H9 (cell line): Measurements from ENCODE around the gene ERICH4. TPM values are rescaled to one million over a fixed set of nuclear protein-coding genes. Genes with fewer than 3 reads are reported as not detected.

ENCODE experiments used
- DNase-seq: peaks from one replicate; pipeline ENCODE4 v3.0.0-alpha.2; 2017
- H2AFZ ChIP-seq: one replicate; pipeline ENCODE4 v1.6.1; 2013; ENCODE audit warnings: mild to moderate bottlenecking, low read length, control low read depth, moderate library complexity
- H2AK5ac ChIP-seq: 2 replicates; pipeline ENCODE4 v1.6.1; 2013; ENCODE audit warnings: low read length, control low read depth, mixed read lengths; ENCODE audit not compliant: insufficient read length
- H2BK120ac ChIP-seq: one replicate; pipeline ENCODE4 v1.6.1; 2013; ENCODE audit warnings: low read depth, mild to moderate bottlenecking, low read length, control low read depth, inconsistent platforms; ENCODE audit not compliant: poor library complexity, severe bottlenecking
- H2BK12ac ChIP-seq: 2 replicates; pipeline ENCODE4 v1.6.1; 2013; ENCODE audit warnings: low read length, control low read depth, mixed read lengths, low read depth; ENCODE audit not compliant: insufficient read length
- H2BK15ac ChIP-seq: 2 replicates; pipeline ENCODE4 v1.6.1; 2013; ENCODE audit warnings: low read depth, low read length, control low read depth
- H2BK20ac ChIP-seq: one replicate; pipeline ENCODE4 v1.6.1; 2013; ENCODE audit warnings: low read depth, mild to moderate bottlenecking, low read length, control low read depth, inconsistent platforms; ENCODE audit not compliant: poor library complexity, severe bottlenecking
- H2BK5ac ChIP-seq: 2 replicates; pipeline ENCODE4 v1.6.1; 2013; ENCODE audit warnings: low read length, control low read depth, mixed read lengths; ENCODE audit not compliant: insufficient read length
- H3K14ac ChIP-seq: 2 replicates; pipeline ENCODE4 v1.6.1; 2013; ENCODE audit warnings: low read length, control low read depth; ENCODE audit not compliant: insufficient read depth
- H3K18ac ChIP-seq: 2 replicates; pipeline ENCODE4 v1.6.1; 2013; ENCODE audit warnings: low read depth, mild to moderate bottlenecking, mixed read lengths, low read length, control low read depth; ENCODE audit not compliant: insufficient read length
- H3K23ac ChIP-seq: 2 replicates; pipeline ENCODE4 v1.6.1; 2013; ENCODE audit warnings: low read length, control low read depth, mixed read lengths, low read depth; ENCODE audit not compliant: insufficient read length
- H3K23me2 ChIP-seq: 2 replicates; pipeline ENCODE4 v1.6.1; 2013; ENCODE audit warnings: low read depth, mild to moderate bottlenecking, mixed read lengths, low read length, control low read depth; ENCODE audit not compliant: insufficient read length, poor library complexity, severe bottlenecking
- H3K27ac ChIP-seq: 2 replicates; pipeline ENCODE4 v1.5.1; 2013; ENCODE audit warnings: low read length, control low read depth, mixed read lengths, low read depth; ENCODE audit not compliant: insufficient read length
- H3K27me3 ChIP-seq: 2 replicates; pipeline ENCODE4 v1.6.1; 2013; ENCODE audit warnings: low read length, control low read depth, inconsistent platforms; ENCODE audit not compliant: insufficient read depth
- H3K4ac ChIP-seq: 2 replicates; pipeline ENCODE4 v1.6.1; 2013; ENCODE audit warnings: low read depth, mild to moderate bottlenecking, control low read depth, inconsistent platforms, low read length, moderate library complexity
- H3K4me1 ChIP-seq: 2 replicates; pipeline ENCODE4 v1.6.1; 2013; ENCODE audit warnings: low read length, control low read depth, inconsistent platforms; ENCODE audit not compliant: insufficient read depth
- H3K4me2 ChIP-seq: 2 replicates; pipeline ENCODE4 v1.6.1; 2013; ENCODE audit warnings: low read length, control low read depth, mixed read lengths; ENCODE audit not compliant: insufficient read length, insufficient read depth
- H3K56ac ChIP-seq: 2 replicates; pipeline ENCODE4 v1.6.1; 2013; ENCODE audit warnings: low read depth, mild to moderate bottlenecking, mixed read lengths, low read length, control low read depth; ENCODE audit not compliant: insufficient read length
- H3K79me1 ChIP-seq: 2 replicates; pipeline ENCODE4 v1.6.1; 2013; ENCODE audit warnings: low read depth, mild to moderate bottlenecking, moderate library complexity, low read length, control low read depth, inconsistent platforms; ENCODE audit not compliant: insufficient read depth, poor library complexity, severe bottlenecking
- H3K79me2 ChIP-seq: 2 replicates; pipeline ENCODE4 v1.6.1; 2013; ENCODE audit warnings: low read length, control low read depth, inconsistent platforms; ENCODE audit not compliant: insufficient read depth
- H3K9ac ChIP-seq: 2 replicates; pipeline ENCODE4 v1.6.1; 2013; ENCODE audit warnings: low read length, control low read depth, mixed read lengths; ENCODE audit not compliant: insufficient read length; ENCODE audit errors: extremely low read depth
- H3K9me3 ChIP-seq: one replicate; pipeline ENCODE4 v1.6.1; 2013; ENCODE audit warnings: low read depth, low read length, inconsistent platforms; ENCODE audit not compliant: control insufficient read depth
- H3T11ph ChIP-seq: one replicate; pipeline ENCODE4 v1.6.1; 2013; ENCODE audit warnings: mild to moderate bottlenecking, low read length, control low read depth, inconsistent platforms
- H4K20me1 ChIP-seq: one replicate; pipeline ENCODE4 v1.6.1; 2013; ENCODE audit not compliant: control insufficient read depth, insufficient read length, insufficient read depth
- H4K5ac ChIP-seq: 2 replicates; pipeline ENCODE4 v1.6.1; 2013; ENCODE audit warnings: low read depth, mild to moderate bottlenecking, mixed read lengths, low read length, control low read depth; ENCODE audit not compliant: insufficient read length
- H4K8ac ChIP-seq: replicated peaks from 2 replicates; pipeline ENCODE4 v1.6.1; 2013; ENCODE audit warnings: low read length, control low read depth, mixed read lengths, low read depth; ENCODE audit not compliant: insufficient read length
- H4K91ac ChIP-seq: 2 replicates; pipeline ENCODE4 v1.6.1; 2013; ENCODE audit warnings: low read depth, mild to moderate bottlenecking, moderate library complexity, mixed read lengths, low read length, control low read depth; ENCODE audit not compliant: insufficient read length
- H3K27ac Mint-ChIP-seq, 3 experiments: 2 replicates in 2 of 3; 3 replicates in 1 of 3; pipeline ENCODE4 v1.8.0; 2020 to 2021; ENCODE audit warnings: mixed read lengths in 3 of 3, mild to moderate bottlenecking in 1 of 3, moderate library complexity in 1 of 3
- H3K27me3 Mint-ChIP-seq: 2 replicates; pipeline ENCODE4 v1.8.0; 2021; ENCODE audit warnings: low read depth, mild to moderate bottlenecking, moderate library complexity, mixed read lengths
- H3K36me3 Mint-ChIP-seq, 3 experiments: 2 replicates in 2 of 3; 3 replicates in 1 of 3; pipeline ENCODE4 v1.8.0; 2020 to 2021; ENCODE audit warnings: low read depth in 3 of 3, mixed read lengths in 3 of 3; ENCODE audit not compliant: insufficient read depth in 1 of 3
- H3K4me1 Mint-ChIP-seq, 2 experiments: 2 replicates each; pipeline ENCODE4 v1.8.0; 2020; ENCODE audit warnings: mixed read lengths in 2 of 2
- H3K4me3 Mint-ChIP-seq, 2 experiments: 2 replicates in 1 of 2; 3 replicates in 1 of 2; pipeline ENCODE4 v1.8.0; 2020 to 2021; ENCODE audit warnings: mild to moderate bottlenecking in 2 of 2, mixed read lengths in 2 of 2, moderate library complexity in 1 of 2
- H3K9me3 Mint-ChIP-seq, 2 experiments: 2 replicates in 1 of 2; 3 replicates in 1 of 2; pipeline ENCODE4 v1.8.0; 2020; ENCODE audit warnings: mild to moderate bottlenecking in 2 of 2, mixed read lengths in 2 of 2, moderate library complexity in 1 of 2
- CTCF ChIP-seq: fragments of 200-600 bp; sonication (generic); conservative IDR thresholded peaks from 3 replicates; pipeline ENCODE4 v1.8.0; 2021; ENCODE audit warnings: antibody characterized with exemption, mild to moderate bottlenecking
- WGBS: extraction: QIAGEN DNeasy Blood & Tissue Kit; methylation state at CpG from one replicate; pipeline ENCODE4 v1.1.7; 2013; ENCODE audit warnings: missing lambda C conversion rate, low lambda C conversion rate, mixed read lengths; ENCODE audit not compliant: insufficient read length; ENCODE audit errors: extremely low coverage; 5-methylcytosine and 5-hydroxymethylcytosine counted together
- total RNA-seq: library from RNA; stranded (reverse); gene quantifications from 2 replicates; pipeline ENCODE4 v1.2.1, GENCODE V29; 2021

The ERICH4 gene
- total RNA-seq, 1 experiment from 2014 or later, result not detected

GRCh38 chr19:41479757-41480191, 36.8 kb downstream of the ERICH4 start:
- no peak overlapping the region for H4K91ac ChIP-seq
- H2BK15ac ChIP-seq, result no peak overlapping the region
- H4K5ac ChIP-seq, result no peak overlapping the region
- TF ChIP-seq CTCF, result no peak
- H3K36me3 Mint-ChIP-seq, result peaks cover 0 to 10% (median 9%) of the 10 kb centered on the region in 3 experiments; a peak in 6 of 7 replicates
- H3T11ph ChIP-seq, result no peak overlapping the region
- no peaks in the 10 kb centered on the region for H4K20me1 ChIP-seq
- H2BK120ac ChIP-seq, result no peak overlapping the region
- H2BK20ac ChIP-seq, result no peak overlapping the region
- H2AFZ ChIP-seq, result no peak overlapping the region
- H2BK5ac ChIP-seq, result no peak overlapping the region
- H2BK12ac ChIP-seq, result no peak overlapping the region
- no peak overlapping the region for H3K4me2 ChIP-seq
- H3K79me2 ChIP-seq, result no peaks in the 10 kb centered on the region
- no peak overlapping the region for H4K8ac ChIP-seq
- peaks cover 3% of the 10 kb centered on the region; the same call in 1 of the 2 replicates for H3K27me3 Mint-ChIP-seq
- H3K4me1 ChIP-seq, result no peaks in the 10 kb centered on the region
- H2AK5ac ChIP-seq, result no peak overlapping the region
- H3K14ac ChIP-seq, result no peak overlapping the region
- no peak overlapping the region for H3K18ac ChIP-seq
- no peaks in the 10 kb centered on the region for H3K4me1 Mint-ChIP-seq
- H3K4me3 Mint-ChIP-seq, result no peak overlapping the region
- H3K9me3 ChIP-seq, result peaks cover 49% of the 10 kb centered on the region
- H3K23ac ChIP-seq, result no peak overlapping the region
- H3K23me2 ChIP-seq, result no peaks in the 10 kb centered on the region
- no peak overlapping the region for H3K27ac ChIP-seq
- H3K79me1 ChIP-seq, result no peaks in the 10 kb centered on the region
- no peak for DNase-seq
- WGBS, result no CpG with 5 or more reads among the region's 8 CpGs
- no peak overlapping the region for H3K4ac ChIP-seq
- peaks cover 73 to 85% of the 10 kb centered on the region in 2 experiments for H3K9me3 Mint-ChIP-seq
- no peak overlapping the region for H3K56ac ChIP-seq
- H3K9ac ChIP-seq, result no peak overlapping the region
- no peaks in the 10 kb centered on the region for H3K27me3 ChIP-seq
- no peak overlapping the region for H3K27ac Mint-ChIP-seq
